SKM-1 (cell line): ENCODE data around the gene ITGB3.
"Not testable (repeated sequence)": the region's sequence is repeated elsewhere in the genome, so short reads cannot be mapped to it uniquely, and the experiment has no call there.

Experiments
- DNase-seq: peaks from one replicate; lab custom pipeline; 2025; ENCODE audit not compliant: unreplicated experiment; lab: John Stamatoyannopoulos, UW

Gene ITGB3

DNA sequence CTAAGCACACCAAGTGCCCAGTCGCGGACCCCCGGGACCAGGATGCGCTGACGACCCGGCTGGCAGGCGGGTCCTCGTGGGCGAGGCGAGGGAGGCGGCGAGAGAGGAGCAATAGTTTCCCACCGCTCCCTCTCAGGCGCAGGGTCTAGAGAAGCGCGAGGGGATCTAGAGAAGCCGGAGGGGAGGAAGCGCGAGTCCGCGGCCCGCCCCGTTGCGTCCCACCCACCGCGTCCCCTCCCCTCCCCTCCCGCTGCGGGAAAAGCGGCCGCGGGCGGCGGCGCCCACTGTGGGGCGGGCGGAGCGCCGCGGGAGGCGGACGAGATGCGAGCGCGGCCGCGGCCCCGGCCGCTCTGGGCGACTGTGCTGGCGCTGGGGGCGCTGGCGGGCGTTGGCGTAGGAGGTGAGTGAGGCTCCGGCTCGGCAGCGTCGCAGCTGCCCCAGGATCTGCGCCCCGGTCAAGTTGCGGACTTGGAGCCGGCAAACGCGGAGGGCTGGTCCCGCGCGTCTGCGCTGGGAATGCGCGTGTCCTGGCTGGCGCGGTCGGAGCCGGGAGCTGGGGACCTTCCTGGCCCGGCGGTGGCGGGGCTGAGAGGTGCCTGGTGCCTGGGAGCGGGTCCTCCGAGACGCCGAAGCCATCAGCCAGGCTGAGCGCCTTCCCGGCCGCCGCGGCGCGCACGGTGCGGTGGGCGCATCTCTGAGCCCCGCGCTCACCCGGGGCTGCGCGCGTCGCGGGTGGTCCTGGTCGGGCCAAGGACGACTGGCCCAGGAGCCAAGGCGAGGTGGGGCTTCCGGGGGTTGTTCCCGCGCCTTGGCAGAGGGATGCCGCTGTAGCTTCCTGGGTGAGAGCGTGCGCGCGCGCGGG, at the start of gene ITGB3:
Gene ITGB3 (plus strand): TSS at position 287 of the 862 bp plus-strand sequence. CDS start 35 bp downstream, at position 322.
- DNase-seq = peak; percentile 23

DNA sequence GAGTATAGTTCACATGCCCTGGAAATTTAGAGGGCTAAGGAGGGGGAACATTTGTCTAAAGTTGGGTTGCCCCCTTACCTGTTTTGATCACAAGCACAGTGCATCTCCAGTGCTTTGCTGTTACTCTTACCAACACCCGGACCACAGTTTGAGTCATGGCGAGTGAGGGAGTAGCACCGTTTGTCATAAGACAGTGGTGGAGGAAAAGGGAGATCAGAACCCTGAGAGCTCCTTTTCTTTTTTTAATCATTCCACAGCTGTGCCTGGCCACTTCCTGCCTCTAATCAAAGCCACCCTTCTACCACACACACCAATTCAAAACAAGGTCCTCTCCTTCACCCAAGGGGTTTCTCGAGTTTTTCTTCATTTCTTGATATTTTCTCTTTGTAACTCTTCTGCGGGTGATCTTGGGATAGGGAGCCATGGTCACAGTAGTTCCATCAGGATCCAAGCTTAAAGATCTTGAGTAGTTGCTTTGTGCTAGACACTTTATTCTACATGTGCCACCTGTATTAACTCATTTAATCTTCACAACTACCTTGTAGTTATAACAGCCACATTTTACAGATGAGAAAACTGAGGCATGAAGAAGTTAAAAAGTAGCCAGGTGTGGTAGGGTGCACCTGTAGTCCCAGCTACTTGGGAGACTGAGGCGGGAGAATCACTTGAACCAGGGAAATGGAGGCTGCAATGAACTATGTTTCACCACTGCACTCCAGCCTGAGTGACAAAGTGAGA, 49.5 kb upstream of the ITGB3 start:
- DNase-seq = no peak

- no peak for DNase-seq
Measured at GRCh38 chr17:47204722-47205418, 48.8 kb upstream of the ITGB3 start.

DNA sequence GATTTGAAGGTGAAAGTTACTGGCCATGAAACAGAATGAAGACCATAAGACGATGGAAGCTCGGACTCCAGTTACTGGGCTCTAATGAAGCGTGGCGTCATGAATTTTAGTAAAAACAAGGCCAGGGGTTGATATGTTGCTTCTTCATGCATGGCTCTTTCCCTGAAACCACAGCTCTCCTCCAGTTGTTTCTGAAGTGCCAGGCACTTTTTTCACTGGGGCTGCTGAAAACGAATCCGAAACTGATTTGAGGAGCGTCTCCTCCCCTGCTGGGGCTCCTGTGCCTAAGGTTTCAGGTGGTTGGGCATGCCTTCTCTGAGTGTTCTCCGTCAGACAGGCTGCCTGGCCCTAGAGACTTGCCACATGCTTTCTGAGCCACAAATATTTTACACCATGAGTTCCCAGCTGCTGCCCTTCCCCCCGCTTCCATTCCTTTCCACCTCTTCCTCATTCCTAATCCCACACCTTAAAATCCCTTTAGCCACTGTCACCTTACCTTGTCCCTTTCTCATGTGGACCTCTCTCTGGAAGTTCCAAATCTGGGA, 48.1 kb upstream of the ITGB3 start:
- no peak for DNase-seq

- no peak for DNase-seq
Measured at GRCh38 chr17:47207143-47208067, 46.2 kb upstream of the ITGB3 start.

- no peak for DNase-seq
Measured at GRCh38 chr17:47208744-47209488, 44.7 kb upstream of the ITGB3 start, which contains the start of gene MYL4. TSS of gene MYL4 (plus strand) at chr17:47209348. CDS start at chr17:47209423, 75 bp downstream.

DNA sequence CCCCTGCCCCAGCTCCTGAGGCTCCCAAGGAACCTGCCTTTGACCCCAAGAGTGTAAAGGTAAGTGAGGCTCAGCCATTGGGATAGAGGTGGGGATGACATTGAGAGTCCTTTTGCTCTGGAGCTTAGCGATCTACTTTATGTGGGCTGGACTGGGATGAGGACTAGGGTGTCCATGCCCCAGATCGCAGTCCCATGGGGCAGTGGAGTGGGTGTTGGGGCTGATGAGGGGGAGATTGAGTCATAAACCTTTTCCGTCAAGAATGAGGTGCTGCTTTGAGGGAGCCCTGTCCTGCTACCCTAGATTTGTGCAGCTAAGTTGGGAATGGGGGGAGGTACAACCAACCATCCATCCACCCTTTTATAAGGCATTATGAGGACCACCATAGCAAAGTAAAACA, 44.1 kb upstream of the ITGB3 start:
- no peak for DNase-seq

- DNase-seq = no peak
Measured at GRCh38 chr17:47210105-47210504, 43.5 kb upstream of the ITGB3 start.

GRCh38 chr17:47210779-47211178, 42.8 kb upstream of the ITGB3 start:
- no peak for DNase-seq

- DNase-seq = no peak
Measured at GRCh38 chr17:47212458-47212857, 41.2 kb upstream of the ITGB3 start.

DNA sequence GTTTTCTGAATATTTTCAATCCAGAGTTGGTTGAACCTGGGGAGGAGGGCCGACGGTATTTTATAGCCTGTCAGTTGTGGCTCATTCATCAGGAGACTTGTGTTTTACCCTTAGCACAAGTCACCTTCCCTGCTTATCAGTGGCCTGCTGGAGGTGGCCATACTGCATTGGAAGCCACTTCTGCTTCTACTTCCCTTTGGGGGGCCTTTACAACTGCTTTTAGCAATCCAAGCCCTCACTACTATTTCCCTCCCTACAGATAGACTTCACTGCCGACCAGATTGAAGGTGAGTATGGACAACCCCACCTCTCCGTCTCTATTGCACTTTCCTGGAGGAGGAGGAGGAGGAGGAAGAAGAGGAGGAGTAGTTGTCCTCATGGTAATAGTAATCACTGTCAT, 40.1 kb upstream of the ITGB3 start:
- DNase-seq = no peak

GRCh38 chr17:47214931-47215330, 38.7 kb upstream of the ITGB3 start:
- DNase-seq = no peak

DNA sequence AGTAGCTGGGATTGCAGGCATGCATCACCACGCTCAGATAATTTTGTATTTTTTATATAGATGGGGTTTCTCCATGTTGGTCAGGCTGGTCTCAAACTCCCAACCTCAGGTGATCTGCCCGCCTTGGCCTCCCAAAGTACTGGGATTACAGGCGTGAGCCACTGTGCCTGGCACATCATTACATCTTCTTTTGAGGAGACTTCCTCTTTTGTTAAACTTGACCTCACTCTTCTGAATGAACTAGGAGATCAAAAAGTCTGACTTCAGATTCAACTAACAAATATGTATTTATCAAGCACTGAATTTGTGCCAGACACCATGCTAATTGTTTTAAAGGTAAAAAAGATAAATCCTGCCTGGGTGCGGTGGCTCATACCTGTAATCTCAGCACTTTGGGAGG, 36.8 kb upstream of the ITGB3 start:
- DNase-seq = not testable (repeated sequence)

DNA sequence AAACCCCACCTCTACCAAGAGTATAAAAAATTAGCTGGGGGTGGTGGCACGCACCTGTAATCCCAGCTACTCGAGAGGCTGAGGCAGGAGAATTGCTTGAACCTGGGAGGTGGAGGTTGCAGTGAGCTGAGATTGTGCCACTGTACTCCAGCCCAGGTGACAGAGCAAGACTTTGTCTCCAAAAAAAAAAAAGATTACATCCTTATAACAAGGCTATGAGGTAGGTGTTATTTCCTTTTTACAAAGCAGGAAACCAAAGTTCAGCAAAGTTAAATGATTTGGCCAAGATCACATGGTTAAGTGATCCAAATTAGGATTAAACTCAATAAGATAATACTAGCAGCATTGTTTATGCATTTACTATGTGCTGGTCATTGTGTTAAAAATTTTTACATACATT, 36.3 kb upstream of the ITGB3 start:
- not testable (repeated sequence) for DNase-seq

DNA sequence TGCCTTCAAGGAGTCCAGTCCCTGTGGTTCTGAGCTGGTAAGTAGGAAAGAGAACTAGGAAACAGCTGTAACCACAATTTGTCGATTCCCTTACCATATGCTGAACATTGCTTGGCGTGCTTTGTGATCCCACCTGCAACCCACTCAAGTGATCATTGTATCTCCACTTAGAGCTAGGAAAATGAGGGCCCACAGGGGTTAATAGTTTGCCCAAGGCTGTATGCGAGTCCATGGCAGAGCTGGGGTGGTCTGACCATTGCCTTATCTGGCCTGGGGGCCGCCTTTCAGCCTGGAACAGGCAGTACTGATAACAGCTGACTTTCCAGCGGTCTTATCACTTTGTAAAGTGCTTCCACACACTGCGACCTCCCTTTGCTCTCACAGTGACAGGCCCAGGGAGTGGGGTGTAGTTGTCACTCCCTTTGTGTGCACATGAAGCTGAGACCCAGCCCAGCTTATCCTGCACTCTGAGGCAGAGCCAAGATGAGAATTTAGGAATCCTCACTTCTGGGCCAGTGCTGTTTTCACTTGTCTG, 34.7 kb upstream of the ITGB3 start:
- DNase-seq = no peak

GRCh38 chr17:47219621-47220475, 33.8 kb upstream of the ITGB3 start:
- no peak for DNase-seq

- no peak for DNase-seq
Measured at GRCh38 chr17:47220531-47220999, 33.1 kb upstream of the ITGB3 start.

- DNase-seq = no peak
Measured at GRCh38 chr17:47221154-47221553, 32.5 kb upstream of the ITGB3 start.
